Astrocyte (in vitro differentiated cells and primary cell): Measurements from ENCODE around the gene SETD1B. TPM values are rescaled to one million over a fixed set of nuclear protein-coding genes. Genes with fewer than 3 reads are reported as not detected.

ENCODE experiments used
- DNase-seq: peaks from one replicate; pipeline ENCODE4 v3.0.0-alpha.2; 2010; ENCODE audit warnings: low read depth
- FAIRE-seq: peaks from 2 replicates; lab custom pipeline; 2011; peaks lifted over from hg19 to GRCh38; lab: Jason Lieb, UNC
- H2AFZ ChIP-seq: 2 replicates; pipeline ENCODE4 v1.6.0; 2012; ENCODE audit warnings: low read depth, low read length, inconsistent platforms
- H3K27ac ChIP-seq: 2 replicates; pipeline ENCODE4 v1.5.1; 2011; ENCODE audit warnings: low read depth, low read length, inconsistent platforms
- H3K27me3 ChIP-seq: 2 replicates; pipeline ENCODE4 v1.6.0; 2011; ENCODE audit warnings: low read length, inconsistent platforms; ENCODE audit not compliant: insufficient read depth
- H3K36me3 ChIP-seq: 2 replicates; pipeline ENCODE4 v1.5.1; 2011; ENCODE audit warnings: low read length, inconsistent platforms; ENCODE audit not compliant: insufficient read depth
- H3K4me1 ChIP-seq: 2 replicates; pipeline ENCODE4 v1.5.1; 2011; ENCODE audit warnings: low read length, inconsistent platforms; ENCODE audit not compliant: insufficient read depth
- H3K4me2 ChIP-seq: 2 replicates; pipeline ENCODE4 v1.6.0; 2012; ENCODE audit warnings: low read length, inconsistent platforms
- H3K4me3 ChIP-seq: 2 replicates; pipeline ENCODE4 v1.5.1; 2011; ENCODE audit warnings: low read depth, mild to moderate bottlenecking, low read length, inconsistent platforms; ENCODE audit not compliant: insufficient read depth
- H3K79me2 ChIP-seq: 2 replicates; pipeline ENCODE4 v1.6.0; 2012; ENCODE audit warnings: mild to moderate bottlenecking, low read length, inconsistent platforms; ENCODE audit not compliant: insufficient read depth
- H3K9ac ChIP-seq: 2 replicates; pipeline ENCODE4 v1.6.0; 2012; ENCODE audit warnings: mild to moderate bottlenecking, low read length, inconsistent platforms
- H3K9me3 ChIP-seq: 2 replicates; pipeline ENCODE4 v1.5.1; 2012; ENCODE audit warnings: low read depth, mild to moderate bottlenecking, low read length, inconsistent platforms; ENCODE audit not compliant: insufficient read depth
- H4K20me1 ChIP-seq: 2 replicates; pipeline ENCODE4 v1.6.0; 2012; ENCODE audit warnings: low read length, inconsistent platforms; ENCODE audit not compliant: insufficient read depth
- H3K27ac Mint-ChIP-seq: one replicate; pipeline ENCODE4 v1.8.0; 2021; ENCODE audit warnings: mild to moderate bottlenecking, mixed read lengths; ENCODE audit not compliant: unreplicated experiment
- H3K27me3 Mint-ChIP-seq: one replicate; pipeline ENCODE4 v1.8.0; 2021; ENCODE audit warnings: low read depth, mixed read lengths; ENCODE audit not compliant: unreplicated experiment
- H3K36me3 Mint-ChIP-seq: one replicate; pipeline ENCODE4 v1.8.0; 2021; ENCODE audit warnings: low read depth, mixed read lengths; ENCODE audit not compliant: unreplicated experiment
- H3K4me1 Mint-ChIP-seq: one replicate; pipeline ENCODE4 v1.8.0; 2021; ENCODE audit warnings: low read depth, mixed read lengths; ENCODE audit not compliant: unreplicated experiment
- H3K4me3 Mint-ChIP-seq: one replicate; pipeline ENCODE4 v1.8.0; 2021; ENCODE audit warnings: mild to moderate bottlenecking, moderate library complexity, mixed read lengths; ENCODE audit not compliant: unreplicated experiment
- H3K9me3 Mint-ChIP-seq: one replicate; pipeline ENCODE4 v1.8.0; 2021; ENCODE audit warnings: mild to moderate bottlenecking, mixed read lengths; ENCODE audit not compliant: unreplicated experiment
- EZH2 ChIP-seq: IDR thresholded peaks from 2 replicates; pipeline ENCODE4 v1.6.1; 2012; ENCODE audit warnings: mild to moderate bottlenecking, low read length, inconsistent platforms; ENCODE audit not compliant: insufficient read depth
- total RNA-seq: library from RNA; stranded (reverse); gene quantifications from 2 replicates; pipeline ENCODE4 v1.2.1, GENCODE V29; 2021
- TF ChIP-seq, protein P1 (sequence below): IDR thresholded peaks from 2 replicates; pipeline ENCODE4 v1.5.1; 2011; ENCODE audit warnings: low read depth, mild to moderate bottlenecking, inconsistent platforms, low read length, moderate library complexity; ENCODE audit not compliant: insufficient read depth

The SETD1B gene
- total RNA-seq, 1 donor from 2014 or later: 24.0 TPM

- no peak overlapping the region for H3K4me2 ChIP-seq
- H3K27ac ChIP-seq: no peak overlapping the region
- Mint-ChIP-seq H3K27ac (no peak overlapping the region), H3K36me3 (no peaks in the 10 kb centered on the region), H3K4me3 (no peak overlapping the region), H3K9me3 (no peaks in the 10 kb centered on the region), H3K4me1 (no peaks in the 10 kb centered on the region), H3K27me3 (peaks cover 2% of the 10 kb centered on the region)
- DNase-seq: no peak
- FAIRE-seq: no peak
- no peak overlapping the region for H3K4me3 ChIP-seq
- no peaks in the 10 kb centered on the region for H3K9me3 ChIP-seq
- no peaks in the 10 kb centered on the region for H3K36me3 ChIP-seq
- no peak overlapping the region for H3K9ac ChIP-seq
- H3K79me2 ChIP-seq: no peaks in the 10 kb centered on the region
- H4K20me1 ChIP-seq: no peaks in the 10 kb centered on the region
- TF ChIP-seq EZH2: no peak
- TF ChIP-seq, protein P1, sequence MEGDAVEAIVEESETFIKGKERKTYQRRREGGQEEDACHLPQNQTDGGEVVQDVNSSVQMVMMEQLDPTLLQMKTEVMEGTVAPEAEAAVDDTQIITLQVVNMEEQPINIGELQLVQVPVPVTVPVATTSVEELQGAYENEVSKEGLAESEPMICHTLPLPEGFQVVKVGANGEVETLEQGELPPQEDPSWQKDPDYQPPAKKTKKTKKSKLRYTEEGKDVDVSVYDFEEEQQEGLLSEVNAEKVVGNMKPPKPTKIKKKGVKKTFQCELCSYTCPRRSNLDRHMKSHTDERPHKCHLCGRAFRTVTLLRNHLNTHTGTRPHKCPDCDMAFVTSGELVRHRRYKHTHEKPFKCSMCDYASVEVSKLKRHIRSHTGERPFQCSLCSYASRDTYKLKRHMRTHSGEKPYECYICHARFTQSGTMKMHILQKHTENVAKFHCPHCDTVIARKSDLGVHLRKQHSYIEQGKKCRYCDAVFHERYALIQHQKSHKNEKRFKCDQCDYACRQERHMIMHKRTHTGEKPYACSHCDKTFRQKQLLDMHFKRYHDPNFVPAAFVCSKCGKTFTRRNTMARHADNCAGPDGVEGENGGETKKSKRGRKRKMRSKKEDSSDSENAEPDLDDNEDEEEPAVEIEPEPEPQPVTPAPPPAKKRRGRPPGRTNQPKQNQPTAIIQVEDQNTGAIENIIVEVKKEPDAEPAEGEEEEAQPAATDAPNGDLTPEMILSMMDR: no peak
- no peaks in the 10 kb centered on the region for H3K27me3 ChIP-seq
- peaks cover 9% of the 10 kb centered on the region for H3K4me1 ChIP-seq
- H2AFZ ChIP-seq: no peak overlapping the region
Observed at GRCh38 chr12:121843236-121843982, 39.6 kb downstream of the SETD1B start.

DNA sequence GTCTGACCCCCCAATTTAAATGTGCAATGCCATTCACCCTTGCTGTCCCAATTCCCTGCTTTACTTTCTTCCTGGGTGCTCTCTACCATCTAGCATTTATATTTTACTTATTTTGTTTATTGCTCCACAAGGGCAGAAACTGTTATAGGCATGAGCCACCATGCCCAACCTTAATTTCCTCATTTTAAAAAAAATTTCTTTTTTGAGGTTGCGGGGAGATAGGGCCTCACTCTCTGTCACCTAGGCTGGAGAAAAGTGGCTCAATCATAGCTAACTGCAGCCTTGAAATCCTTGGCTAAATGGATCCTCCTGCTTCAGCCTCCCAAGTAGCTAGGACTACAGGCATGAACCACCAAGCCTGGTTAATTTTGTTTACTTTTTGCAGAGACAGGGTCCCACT is 41.9 kb downstream of the SETD1B start:
- H3K27ac ChIP-seq: no peak overlapping the region
- no peaks in the 10 kb centered on the region for H3K36me3 ChIP-seq
- DNase-seq (no peak), FAIRE-seq (no peak)
- no peaks in the 10 kb centered on the region for H4K20me1 ChIP-seq
- Mint-ChIP-seq H3K4me1 (no peaks in the 10 kb centered on the region), H3K36me3 (no peaks in the 10 kb centered on the region), H3K4me3 (no peak overlapping the region), H3K27ac (no peak overlapping the region), H3K9me3 (no peaks in the 10 kb centered on the region), H3K27me3 (peaks cover 2% of the 10 kb centered on the region)
- no peak overlapping the region for H3K9ac ChIP-seq
- no peaks in the 10 kb centered on the region for H3K9me3 ChIP-seq
- H3K4me3 ChIP-seq: no peak overlapping the region
- no peaks in the 10 kb centered on the region for H3K4me1 ChIP-seq
- H2AFZ ChIP-seq: no peak overlapping the region
- TF ChIP-seq, protein P1: no peak
- TF ChIP-seq EZH2: no peak
- H3K79me2 ChIP-seq: no peaks in the 10 kb centered on the region
- H3K4me2 ChIP-seq: no peak overlapping the region
- H3K27me3 ChIP-seq: no peaks in the 10 kb centered on the region

GRCh38 chr12:121849211-121849610 is 45.4 kb downstream of the SETD1B start:
- Mint-ChIP-seq H3K4me3 (no peak overlapping the region), H3K27me3 (peaks cover 3% of the 10 kb centered on the region), H3K27ac (no peak overlapping the region), H3K4me1 (no peaks in the 10 kb centered on the region), H3K9me3 (no peaks in the 10 kb centered on the region), H3K36me3 (no peaks in the 10 kb centered on the region)
- Histone ChIP-seq H3K9ac (no peak overlapping the region), H3K36me3 (no peaks in the 10 kb centered on the region), H3K4me3 (no peak overlapping the region), H3K4me2 (no peak overlapping the region), H3K4me1 (no peaks in the 10 kb centered on the region), H4K20me1 (no peaks in the 10 kb centered on the region), H3K9me3 (no peaks in the 10 kb centered on the region), H2AFZ (no peak overlapping the region), H3K79me2 (no peaks in the 10 kb centered on the region), H3K27me3 (no peaks in the 10 kb centered on the region), H3K27ac (no peak overlapping the region)
- TF ChIP-seq, protein P1: no peak
- TF ChIP-seq EZH2: no peak
- DNase-seq (no peak), FAIRE-seq (no peak)
